ENCODE measurements around the gene RIMBP2.
"Not testable (repeated sequence)": the region's sequence is repeated elsewhere in the genome, so short reads cannot be mapped to it uniquely, and the experiment has no call there.

Gene RIMBP2

DNA sequence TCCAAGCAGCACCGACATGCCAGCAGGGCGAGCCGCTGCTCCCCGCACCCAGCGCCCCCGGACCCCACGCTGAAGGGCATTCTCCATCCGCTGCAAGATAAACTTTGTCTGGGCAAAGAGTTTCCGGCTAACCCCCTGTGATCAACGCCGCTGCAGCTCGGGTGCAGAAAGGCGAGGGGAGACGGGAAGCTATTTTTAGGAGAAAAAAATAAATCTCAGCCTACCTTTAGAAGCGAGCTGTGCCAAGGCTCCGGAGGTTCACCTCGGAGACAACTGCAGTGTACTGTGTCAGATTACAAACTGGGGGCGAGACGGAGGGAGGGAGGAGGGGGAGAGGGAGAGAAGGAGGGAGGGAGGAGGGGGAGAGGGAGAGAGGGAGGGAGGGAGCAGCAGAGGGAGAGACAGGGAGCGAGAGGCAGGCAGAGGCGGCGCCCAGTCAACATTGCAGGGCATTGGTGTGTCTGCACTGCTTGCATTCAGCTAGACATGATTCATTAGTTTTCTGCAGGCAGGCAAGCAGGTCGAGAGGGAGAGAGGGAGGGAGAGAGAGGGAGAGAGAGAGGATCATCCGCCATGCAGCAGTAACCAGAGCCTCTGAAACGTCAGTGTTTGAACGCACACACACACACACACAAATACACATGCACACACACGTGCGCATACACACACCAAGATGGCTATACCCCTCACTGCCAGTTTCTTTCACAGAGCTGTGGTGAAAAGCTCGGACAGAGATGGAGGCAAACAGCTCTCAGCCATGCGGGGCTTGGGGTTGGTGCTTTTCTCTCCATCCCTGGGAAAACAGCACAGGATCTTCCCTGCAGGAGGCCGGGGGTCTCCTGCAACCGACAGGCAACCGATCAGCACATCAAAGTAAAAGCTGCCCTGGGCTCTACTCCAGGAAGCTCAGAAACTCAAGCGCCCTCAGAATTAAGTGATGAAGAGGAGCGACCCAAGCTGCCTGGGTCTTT lies at the start of gene RIMBP2:
Gene RIMBP2, minus strand, starts transcription at position 302 of the 971 bp plus-strand sequence. CDS start 237,286 bp downstream, outside the sequence.
- DNase-seq, result peak; percentile 84

- no peak for DNase-seq
These were observed 49.1 kb upstream of the RIMBP2 start for GRCh38 chr12:130765186-130765659.

DNA sequence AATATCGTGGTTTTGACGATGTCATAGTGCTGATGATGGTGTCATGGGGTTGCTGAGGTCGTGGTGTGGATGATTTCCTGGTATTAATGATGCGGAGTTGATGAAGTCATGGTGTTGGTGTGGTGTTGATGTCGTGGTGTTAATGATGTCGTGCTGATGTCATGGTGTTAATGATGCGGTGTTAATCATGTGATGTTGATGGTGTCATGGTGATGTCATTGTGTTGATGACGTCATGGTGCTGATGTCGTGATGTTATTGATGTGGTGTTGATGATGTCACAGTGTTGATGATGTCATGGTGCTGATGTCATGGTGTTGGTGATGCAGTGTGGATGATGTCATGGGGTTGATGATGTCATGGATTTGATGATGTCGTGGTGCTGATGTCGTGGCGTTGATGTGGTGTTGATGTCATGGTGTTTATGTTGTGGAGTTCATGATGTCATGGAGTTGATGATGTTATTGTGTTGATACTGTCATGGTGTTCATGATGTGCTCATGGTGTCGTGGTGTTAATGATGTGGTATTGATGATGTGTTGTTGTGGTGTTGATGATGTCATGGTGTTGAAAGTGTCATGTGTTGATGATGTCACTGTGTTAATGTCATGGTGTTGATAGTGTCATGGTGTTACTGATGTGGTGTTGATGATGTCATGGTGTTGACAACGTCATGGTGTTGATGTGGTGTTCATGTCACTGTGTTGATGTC lies 48.5 kb upstream of the RIMBP2 start:
- no peak for DNase-seq

DNA sequence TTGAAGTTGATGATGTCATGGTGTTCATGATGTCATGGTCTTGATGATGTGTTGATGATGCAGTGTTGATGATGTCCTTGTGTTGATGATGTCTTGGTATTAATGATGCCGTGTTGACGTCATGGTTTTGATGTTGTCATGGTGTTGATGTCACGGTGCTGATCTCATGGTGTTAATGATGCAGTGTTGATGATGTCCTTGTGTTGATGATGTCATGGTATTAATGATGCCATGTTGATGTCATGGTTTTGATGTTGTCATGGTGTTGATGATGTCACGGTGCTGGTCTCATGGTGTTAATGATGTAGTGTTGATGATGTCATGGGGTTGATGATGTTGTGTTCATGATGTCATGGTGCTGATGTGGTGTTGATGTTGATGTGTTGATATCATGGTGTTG lies 48.0 kb upstream of the RIMBP2 start:
- DNase-seq, result no peak

- DNase-seq, result no peak
These were observed 46.2 kb upstream of the RIMBP2 start for GRCh38 chr12:130762319-130762675.

- peak; percentile 58 for DNase-seq
These were observed 45.6 kb upstream of the RIMBP2 start for GRCh38 chr12:130761537-130762318.

GRCh38 chr12:130754234-130754901 lies 38.3 kb upstream of the RIMBP2 start:
- no peak for DNase-seq

- no peak for DNase-seq
These were observed 36.7 kb upstream of the RIMBP2 start for GRCh38 chr12:130752692-130753230.

- DNase-seq, result not testable (repeated sequence)
These were observed 35.9 kb upstream of the RIMBP2 start for GRCh38 chr12:130752037-130752436.

DNA sequence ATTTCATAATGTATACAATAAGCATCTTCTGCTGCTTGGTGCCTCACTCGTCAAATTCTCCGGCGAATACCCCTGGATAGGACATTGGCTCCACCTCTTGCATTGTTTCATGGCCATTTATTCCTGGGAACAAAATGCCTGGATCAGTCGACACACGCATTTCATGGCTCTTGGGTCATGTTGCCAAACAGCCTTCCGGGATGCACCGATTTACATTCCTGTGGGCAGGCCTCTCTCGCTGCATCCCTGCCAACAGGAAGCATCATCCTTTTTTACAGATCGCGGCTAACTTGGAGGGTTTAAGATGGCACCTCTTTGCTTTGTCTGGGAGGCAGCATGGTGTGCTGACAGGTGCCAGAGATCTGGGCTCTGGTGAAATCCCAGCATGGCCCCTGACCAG lies 32.7 kb upstream of the RIMBP2 start:
- DNase-seq, result no peak

DNA sequence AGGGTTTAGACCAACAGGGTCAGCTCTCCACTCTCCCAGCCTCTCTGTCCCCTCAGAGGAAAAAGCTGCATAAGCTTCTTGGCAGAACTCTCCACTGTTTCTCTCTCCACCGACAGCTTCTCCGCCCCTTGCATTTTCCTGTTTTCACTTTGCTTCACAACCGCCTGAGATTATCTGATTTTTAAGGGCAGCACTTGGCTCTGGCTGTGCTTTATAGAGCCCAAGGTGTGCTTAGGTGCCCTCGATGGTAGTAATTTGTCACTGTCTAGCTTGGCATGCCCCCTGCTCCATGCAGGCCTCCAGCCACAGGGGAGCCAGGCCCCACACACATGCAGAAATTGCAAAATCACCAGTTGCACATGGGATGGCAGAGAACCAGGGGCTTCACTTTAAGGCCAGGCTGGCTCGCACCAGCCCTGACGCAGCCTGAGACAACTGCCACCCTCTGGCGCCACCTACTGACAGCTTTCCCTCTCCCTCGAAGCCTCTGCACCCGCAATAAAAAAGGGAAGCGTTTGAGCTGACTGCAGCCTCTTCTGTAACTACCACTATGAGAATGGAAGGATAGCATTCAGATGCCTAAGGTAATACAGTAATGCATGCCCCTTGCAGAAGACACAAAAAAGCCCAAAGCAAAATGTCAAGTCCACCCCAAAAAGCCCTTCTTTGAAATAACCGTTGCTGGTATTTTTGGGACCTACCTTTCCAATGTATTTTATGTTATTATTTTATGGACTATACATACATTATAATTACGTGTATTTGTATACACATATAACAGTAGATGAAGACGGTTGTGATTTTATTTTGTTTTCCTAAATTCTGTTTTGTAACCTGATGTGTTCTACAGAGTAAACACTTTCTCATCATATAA lies 32.0 kb upstream of the RIMBP2 start:
- peak; percentile 82 for DNase-seq

GRCh38 chr12:130746546-130746945 lies 30.4 kb upstream of the RIMBP2 start:
- DNase-seq, result no peak

- no peak for DNase-seq
These were observed 29.8 kb upstream of the RIMBP2 start for GRCh38 chr12:130745921-130746320.

DNA sequence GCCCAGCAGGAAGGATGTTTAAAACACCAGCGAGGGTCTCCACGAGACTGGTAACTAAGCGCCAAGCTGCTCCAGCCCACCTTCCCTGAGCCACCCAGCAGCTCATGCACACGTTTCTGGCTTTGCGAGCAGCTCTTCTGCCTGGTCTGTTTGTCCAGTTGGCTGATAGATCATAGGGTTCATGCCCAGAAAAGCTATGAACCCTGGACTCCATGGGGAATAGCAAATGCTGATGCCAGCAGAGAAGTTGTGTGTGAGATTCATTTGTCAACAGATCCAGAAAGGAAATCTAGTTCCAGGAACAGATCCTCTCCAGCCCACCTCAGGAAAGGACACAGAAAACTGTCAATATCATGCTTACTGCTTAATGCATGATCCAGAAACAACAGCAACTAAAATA lies 28.2 kb upstream of the RIMBP2 start:
- no peak for DNase-seq

GRCh38 chr12:130743606-130744005 lies 27.5 kb upstream of the RIMBP2 start:
- DNase-seq, result no peak

DNA sequence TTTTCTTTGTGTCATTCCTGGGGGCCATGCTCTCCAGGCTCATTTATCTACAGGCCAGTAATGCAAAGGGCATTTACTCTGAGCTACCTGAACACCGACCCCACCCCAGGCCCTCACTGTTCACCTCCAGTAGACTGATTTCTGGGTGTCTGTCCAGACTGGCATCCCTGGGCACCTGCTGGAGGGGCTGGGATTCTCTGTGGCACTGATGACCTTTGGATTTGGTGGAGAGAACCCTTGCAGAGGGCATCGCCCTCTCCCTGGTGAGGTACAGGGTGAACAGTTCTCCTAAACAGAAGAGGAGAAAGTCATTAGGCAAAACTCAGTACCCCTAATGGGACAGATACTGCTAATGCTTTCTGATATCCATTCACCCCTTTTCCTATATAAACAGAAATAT lies 27.1 kb upstream of the RIMBP2 start:
- DNase-seq, result no peak

- DNase-seq, result no peak
These were observed 26.6 kb upstream of the RIMBP2 start for GRCh38 chr12:130742716-130743115.

DNA sequence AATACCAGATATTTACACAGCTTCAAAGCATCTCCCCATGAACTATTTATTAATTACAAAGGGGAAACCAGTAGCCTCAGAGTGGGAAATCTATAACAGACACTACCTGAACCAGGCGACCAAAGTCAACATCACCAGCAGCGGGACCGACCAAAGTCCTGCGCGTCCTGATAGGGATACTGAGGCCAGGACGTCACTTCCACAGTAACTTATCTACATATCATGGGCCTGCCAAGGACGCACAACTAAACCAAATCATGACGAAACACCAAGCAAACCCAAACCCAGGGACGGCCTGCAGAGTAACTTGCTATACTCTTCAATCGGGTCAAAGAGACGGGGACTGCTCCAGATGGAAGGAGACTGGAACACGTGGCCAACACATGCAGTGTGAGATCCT lies 26.0 kb upstream of the RIMBP2 start:
- DNase-seq, result no peak

DNA sequence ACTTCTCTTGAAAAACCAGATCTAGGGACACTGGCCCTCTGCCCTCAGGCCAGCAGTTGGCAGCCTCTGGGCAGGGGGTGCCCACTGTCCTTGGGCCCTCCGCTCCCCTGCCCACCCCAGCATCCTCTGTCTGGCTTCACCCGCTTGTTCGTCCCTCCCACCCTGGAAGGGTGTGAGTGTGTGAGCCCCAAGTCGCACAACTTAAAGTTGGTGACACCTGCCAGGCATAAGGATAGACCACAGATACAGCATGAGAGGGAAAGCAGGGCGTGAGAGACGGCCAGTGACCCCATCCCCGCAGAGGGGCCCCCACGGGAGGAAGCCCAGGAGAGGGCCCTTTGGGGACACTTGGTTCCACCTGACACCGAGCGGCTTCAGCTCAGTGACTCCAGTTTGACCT lies 23.5 kb upstream of the RIMBP2 start:
- no peak for DNase-seq

DNA sequence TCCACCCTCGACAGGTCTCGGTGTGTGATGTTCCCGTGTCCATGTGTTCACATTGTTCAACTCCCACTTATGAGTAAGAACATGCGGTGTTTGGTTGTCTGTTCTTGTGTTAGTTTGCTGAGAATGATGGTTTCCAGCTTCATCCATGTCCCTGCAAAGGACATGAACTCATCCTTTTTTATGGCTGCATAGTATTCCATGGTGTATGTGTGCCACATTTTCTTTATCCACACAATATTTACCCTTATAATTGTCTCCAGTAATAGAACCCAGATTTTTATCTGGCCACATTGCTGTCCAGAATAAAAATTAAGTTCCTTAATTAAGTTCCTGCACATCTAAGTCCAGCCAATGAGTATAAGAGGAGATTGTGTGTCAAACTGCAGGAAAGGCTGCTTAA lies 22.3 kb upstream of the RIMBP2 start:
- not testable (repeated sequence) for DNase-seq

DNA sequence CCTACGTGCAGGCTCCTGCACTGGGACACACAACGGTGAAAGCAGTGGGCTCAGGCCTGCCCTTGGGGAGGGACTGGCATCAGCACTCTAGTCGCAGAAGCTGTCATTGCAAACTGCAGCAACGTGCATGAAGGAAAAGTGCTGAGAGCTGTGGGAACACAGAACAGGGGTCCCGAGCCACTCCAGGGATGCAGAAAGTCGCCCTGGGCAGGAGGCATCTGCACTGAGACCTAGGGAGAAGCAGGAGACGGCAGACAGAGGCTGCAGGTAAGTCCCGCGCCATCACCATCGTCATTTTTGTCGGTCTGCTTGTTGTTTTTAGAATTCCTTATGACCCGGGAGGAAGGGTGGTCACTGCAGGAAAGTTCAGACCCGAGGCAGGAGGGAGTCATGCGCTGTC lies 21.6 kb upstream of the RIMBP2 start:
- DNase-seq, result no peak

Data from DMS79 treated with DMSO at 0.1 percent for 48 hours (cell line).